ENCODE data around the gene NEDD4.
"Not testable (repeated sequence)": the region's sequence is repeated elsewhere in the genome, so short reads cannot be mapped to it uniquely, and the experiment has no call there.

Gene NEDD4

GRCh38 chr15:56004281-56004680 is 10.9 kb upstream of the NEDD4 start:
- DNase-seq, result not testable (repeated sequence)

DNA sequence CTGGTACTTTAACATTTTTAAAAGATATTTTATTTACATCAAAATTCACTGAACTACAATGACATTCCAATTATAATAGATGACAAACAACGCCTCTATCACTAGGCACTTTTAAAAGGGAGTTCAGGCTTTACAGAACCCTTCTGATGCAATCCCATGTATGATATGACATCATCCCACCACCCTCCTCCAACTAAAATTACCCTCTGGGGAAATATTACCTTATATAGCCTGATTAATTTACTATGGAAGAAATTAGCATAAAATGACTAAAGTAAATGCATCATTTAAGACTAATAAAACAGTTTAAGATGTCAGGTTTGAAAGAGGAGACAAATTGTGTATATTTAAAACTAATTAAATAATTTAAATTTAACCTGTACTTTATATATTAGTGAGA is 10.4 kb upstream of the NEDD4 start:
- DNase-seq, result not testable (repeated sequence)

GRCh38 chr15:56003277-56003676 is 9.9 kb upstream of the NEDD4 start:
- DNase-seq, result not testable (repeated sequence)

DNA sequence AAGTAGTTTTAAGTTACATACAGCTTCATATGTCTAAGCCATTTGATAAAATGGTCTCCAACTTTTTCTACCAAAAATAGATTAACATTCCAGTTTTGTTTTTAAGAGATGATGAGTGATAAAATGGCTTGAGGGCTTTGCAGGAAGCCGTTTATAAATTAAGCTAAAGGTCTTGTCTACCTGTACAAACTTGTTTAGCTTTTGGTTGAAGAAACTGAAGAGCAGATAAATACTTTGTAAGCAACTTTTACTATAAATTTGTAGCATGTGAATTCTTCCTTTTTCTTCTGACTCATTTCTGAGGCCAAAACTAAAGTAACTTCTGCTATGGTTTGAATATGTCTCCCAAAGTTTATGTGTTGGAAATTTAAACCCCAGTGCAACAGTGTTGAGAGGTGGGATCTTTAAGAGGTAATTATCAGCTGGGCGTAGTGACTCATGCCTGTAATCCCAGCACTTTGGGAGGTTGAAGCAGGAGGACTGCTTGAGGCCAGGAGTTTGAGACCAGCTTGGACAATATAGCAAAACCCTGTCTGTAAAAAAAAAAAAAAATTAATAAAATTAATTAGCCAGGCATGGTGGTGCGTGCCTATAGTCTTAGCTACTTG is 8.2 kb upstream of the NEDD4 start:
- no peak for DNase-seq

GRCh38 chr15:55999658-56000057 is 6.2 kb upstream of the NEDD4 start:
- DNase-seq, result no peak

DNA sequence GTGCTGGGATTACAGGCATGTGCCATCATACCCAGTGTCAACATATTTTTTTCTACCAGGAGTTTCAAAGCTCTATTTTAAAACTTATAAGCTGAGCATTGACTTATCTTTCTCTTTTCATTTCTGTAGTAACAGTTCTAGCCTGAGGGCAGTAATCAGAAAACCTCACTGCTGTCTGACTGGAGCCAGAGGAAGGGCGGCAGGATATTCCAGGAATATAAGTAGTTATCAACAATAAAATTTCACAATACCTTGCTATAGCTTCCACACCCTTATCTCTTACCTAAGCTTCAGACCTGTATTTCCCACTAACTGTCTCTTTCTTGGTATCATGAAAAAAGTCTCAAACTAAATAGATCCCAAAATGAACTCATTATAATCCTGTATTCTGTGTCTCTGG is 5.1 kb upstream of the NEDD4 start:
- no peak for DNase-seq

DNA sequence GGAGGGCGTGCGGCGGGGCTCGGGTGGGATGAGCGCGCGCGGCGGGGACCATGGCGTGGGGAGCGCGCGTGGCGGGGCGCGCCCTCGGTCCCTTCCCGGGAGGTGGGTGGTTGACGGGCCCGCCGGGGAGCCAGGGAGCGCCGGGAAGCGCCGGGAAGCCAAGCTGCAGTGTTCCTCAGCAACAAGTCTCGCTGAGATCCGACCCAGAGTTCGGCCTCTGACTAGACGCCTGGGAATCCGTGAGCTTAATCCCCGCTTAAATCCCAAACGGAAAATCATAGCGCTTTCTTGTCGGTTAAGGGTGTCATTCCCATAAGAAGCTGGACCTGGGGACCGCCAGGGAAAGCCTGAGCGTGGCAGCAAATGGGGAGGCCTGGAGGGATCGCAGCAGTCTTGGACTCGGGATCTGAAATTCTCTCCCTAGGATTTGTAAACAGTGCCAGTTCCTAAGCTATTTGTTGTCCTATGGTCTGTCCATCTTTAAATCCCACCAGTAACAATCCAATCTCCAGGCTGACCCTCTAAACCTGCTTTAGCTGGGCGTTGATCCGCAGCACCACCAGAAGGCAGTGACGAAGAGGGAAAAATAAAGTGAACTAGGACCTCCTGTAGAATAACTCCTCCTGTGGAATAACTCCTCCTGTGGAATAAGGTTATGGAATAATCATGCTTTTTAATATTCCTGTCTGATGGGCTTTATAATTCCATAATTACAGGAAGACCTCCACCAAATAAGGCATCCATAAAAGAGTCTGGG is 570 bp upstream of the NEDD4 start:
- DNase-seq, result no peak

DNA sequence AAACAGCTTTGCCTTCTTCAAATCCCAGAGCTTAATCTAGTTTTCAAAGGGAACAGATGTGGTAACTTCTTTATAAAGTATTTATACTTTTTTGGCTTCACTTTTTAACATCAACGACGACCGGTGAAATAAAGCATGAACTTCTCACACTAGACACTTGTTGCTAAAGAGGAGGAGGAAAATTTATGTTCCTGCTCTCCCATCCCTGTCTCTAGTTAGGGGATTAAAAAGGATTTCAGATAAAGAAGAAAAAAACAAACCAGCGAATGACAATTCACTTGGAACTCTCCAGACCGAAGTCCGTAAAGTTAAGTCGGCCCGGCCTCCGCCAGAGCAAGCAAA is 672 bp downstream of the NEDD4 start:
- no peak for DNase-seq

DNA sequence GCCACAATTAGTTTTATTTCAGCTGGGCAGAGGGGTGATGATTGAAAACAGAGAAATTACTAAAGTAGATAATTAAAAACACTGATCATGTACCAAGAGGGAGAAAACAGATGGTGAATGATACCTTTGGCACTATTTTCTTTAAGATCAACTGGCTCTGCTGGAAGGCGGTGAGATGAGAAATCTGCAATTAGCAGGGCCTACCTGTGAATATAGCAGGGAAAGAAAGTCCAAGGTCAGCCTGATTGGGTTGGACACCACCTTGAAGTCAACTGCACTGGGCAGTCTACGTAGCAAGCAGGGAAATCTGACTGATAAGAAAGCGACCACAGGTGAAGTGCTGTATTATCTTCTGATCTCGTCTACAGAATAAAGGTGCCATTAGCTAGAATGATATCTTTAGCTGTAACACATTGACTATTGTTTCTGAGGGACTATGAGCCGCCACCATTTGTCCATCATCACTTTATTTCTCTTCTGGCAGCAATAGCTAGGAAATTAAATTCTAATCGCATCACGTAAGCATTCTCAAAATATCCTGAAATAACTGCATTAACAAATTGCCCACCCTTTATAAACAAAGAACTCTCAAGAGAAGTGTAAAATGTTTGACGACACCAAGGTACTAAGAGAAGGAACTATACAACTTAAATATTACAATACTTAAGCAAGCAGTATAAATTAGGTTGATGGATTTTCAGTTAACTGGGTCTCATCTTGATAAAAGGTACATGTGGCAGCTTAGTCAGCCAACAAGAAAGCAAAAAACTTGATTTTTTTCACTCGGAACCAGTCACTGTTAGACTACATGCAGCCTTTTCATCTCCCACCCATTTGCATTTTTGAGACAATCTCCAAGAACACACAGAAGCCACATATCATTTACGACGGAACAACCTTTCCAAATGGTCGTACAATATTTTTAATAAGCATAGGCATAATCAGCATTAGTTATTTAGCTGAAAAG is 1.3 kb downstream of the NEDD4 start:
- no peak for DNase-seq

- DNase-seq, result no peak
Observed at GRCh38 chr15:55990998-55991397, 2.4 kb downstream of the NEDD4 start.

DNA sequence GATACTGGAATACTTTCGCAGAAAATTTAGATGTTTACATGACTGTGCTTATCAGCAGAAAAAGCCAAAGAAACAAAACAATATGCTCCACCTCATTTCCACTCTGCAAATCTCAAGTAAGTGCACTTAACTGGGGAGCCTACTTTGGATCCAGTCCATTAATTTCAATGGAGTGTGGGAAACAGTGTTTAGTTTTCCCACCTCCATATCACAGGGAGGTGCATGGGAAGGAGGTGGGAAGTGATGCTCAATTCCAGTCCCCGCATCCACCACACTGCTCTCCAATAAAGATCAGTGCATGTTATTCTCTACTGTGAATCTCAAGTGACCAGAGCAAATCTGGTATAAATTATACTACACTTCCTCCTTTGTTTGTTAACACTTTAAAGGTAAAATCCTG is 2.9 kb downstream of the NEDD4 start:
- no peak for DNase-seq

GRCh38 chr15:55989383-55989782 is 4.0 kb downstream of the NEDD4 start:
- no peak for DNase-seq

DNA sequence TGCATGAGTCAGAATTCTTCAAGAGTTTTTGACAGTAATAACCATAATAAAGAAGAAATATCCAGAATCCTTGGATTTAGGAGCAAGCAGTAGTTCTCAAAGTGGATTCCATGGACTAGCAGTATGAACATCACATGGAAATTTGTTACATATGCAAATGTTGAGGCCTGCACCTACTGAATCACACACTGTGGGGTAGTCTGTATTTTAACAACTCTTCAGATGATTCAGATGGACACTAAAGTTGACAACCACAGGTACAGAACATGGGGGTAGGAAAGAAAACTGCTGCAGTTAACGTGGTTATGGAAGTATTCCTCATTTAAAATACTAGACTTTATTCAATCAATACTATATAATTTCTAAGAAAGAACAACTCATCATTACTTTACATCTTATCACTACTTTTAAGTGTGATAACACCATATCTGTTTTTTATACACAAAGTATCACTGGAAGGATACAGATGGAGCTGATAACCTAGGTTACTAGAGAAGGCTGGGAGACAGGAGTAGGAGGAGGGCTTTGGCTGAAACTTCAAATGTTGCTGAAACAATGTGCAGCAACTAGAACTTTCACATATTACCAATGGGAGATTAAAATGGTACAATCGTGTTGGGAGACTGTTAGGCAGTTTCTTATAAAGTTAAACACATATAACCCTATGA is 11.7 kb downstream of the NEDD4 start:
- DNase-seq, result no peak

GRCh38 chr15:55980511-55980910 is 12.9 kb downstream of the NEDD4 start:
- no peak for DNase-seq

GRCh38 chr15:55977231-55977630 is 16.2 kb downstream of the NEDD4 start:
- DNase-seq, result no peak

GRCh38 chr15:55970286-55970685 is 23.1 kb downstream of the NEDD4 start:
- DNase-seq, result no peak

GRCh38 chr15:55969582-55969981 is 23.8 kb downstream of the NEDD4 start:
- DNase-seq, result no peak

GRCh38 chr15:55968923-55969322 is 24.5 kb downstream of the NEDD4 start:
- no peak for DNase-seq

GRCh38 chr15:55965091-55965490 is 28.3 kb downstream of the NEDD4 start:
- no peak for DNase-seq

DNA sequence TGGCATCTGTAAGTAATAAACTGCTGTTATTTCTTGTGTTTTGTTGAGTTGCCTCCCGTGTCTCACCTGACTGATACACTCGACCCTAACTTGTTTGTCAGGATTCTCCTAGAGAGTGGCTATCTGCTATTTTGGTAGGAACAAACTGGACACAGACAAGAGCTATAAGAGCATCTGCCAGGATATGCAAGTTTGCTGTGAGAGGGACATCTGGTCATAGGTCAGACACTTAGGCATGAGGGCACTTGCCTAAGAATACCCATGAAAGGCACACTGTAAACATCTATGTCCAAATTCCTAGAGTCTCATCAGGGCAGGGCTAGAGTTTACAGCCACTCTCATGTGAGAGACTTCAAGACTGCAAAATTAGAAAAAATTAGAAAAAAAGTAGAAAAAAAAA is 32.5 kb downstream of the NEDD4 start:
- DNase-seq, result no peak

DNA sequence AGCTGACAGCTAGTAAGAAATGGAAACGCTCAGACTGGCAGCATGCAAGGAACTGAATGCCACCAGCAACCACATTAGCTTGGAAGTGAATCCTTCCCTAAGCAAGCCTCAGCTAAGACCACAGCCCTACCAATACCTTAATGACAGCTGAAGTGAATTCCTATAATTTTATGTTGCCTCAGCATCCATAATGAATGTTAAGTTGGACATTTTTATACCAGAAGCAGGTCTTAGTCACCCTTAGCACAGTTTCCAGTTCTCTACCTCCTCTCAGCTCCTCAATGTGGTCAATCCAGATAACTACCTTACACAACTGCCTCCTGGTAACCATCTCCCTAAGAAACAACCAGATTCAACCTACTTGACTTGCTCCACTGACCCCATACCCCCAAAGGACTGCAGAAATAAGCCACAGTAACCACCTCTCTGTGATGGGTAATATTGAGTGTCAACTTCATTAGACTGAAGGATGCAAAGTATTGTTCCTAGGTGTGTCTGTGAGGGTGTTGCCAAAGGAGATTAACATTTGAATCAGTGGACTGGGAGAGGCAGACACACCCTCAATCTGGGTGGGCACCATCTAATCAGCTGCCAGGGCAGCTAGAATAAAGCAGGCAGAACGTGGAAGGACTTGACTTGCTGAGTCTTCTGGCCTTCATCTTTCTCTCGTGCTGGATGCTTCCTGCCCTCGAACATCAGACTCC is 33.5 kb downstream of the NEDD4 start:
- DNase-seq, result no peak

- DNase-seq, result no peak
Observed at GRCh38 chr15:55958349-55958748, 35.1 kb downstream of the NEDD4 start.
